GM18519 (cell line): ENCODE data around the gene KIF26B.
"Not testable (repeated sequence)": the region's sequence is repeated elsewhere in the genome, so short reads cannot be mapped to it uniquely, and the experiment has no call there.

Experiments used
- ATAC-seq: cut with Tn5 transposase; IDR thresholded peaks from one replicate; pipeline ENCODE4 v1.9.1; 2021; ENCODE audit warnings: mild to moderate bottlenecking, moderate library complexity; ENCODE audit not compliant: unreplicated experiment, low FRiP score

The KIF26B gene

GRCh38 chr1:245377854-245378253 is 223.1 kb downstream of the KIF26B start:
- ATAC-seq, result no peak

GRCh38 chr1:245378311-245378722 is 223.5 kb downstream of the KIF26B start:
- ATAC-seq, result no peak

GRCh38 chr1:245378745-245379144 is 224.0 kb downstream of the KIF26B start:
- ATAC-seq, result no peak

- no peak for ATAC-seq
Observed at GRCh38 chr1:245380790-245381535, 226.2 kb downstream of the KIF26B start.

GRCh38 chr1:245382981-245383380 is 228.2 kb downstream of the KIF26B start:
- ATAC-seq, result no peak

- ATAC-seq, result no peak
Observed at GRCh38 chr1:245383396-245384330, 228.9 kb downstream of the KIF26B start.

GRCh38 chr1:245386297-245386971 is 231.6 kb downstream of the KIF26B start:
- ATAC-seq, result no peak

GRCh38 chr1:245388687-245389086 is 233.9 kb downstream of the KIF26B start:
- ATAC-seq, result no peak

- no peak for ATAC-seq
Observed at GRCh38 chr1:245389873-245390272, 235.1 kb downstream of the KIF26B start.

- ATAC-seq, result no peak
Observed at GRCh38 chr1:245390975-245391374, 236.2 kb downstream of the KIF26B start.

GRCh38 chr1:245393694-245394093 is 238.9 kb downstream of the KIF26B start:
- no peak for ATAC-seq

GRCh38 chr1:245395680-245396079 is 240.9 kb downstream of the KIF26B start:
- no peak for ATAC-seq

- no peak for ATAC-seq
Observed at GRCh38 chr1:245396615-245397014, 241.8 kb downstream of the KIF26B start.

- ATAC-seq, result no peak
Observed at GRCh38 chr1:245397771-245398170, 243.0 kb downstream of the KIF26B start.

- no peak for ATAC-seq
Observed at GRCh38 chr1:245398180-245398579, 243.4 kb downstream of the KIF26B start.

- ATAC-seq, result no peak
Observed at GRCh38 chr1:245401881-245402587, 247.2 kb downstream of the KIF26B start.

GRCh38 chr1:245402998-245403397 is 248.2 kb downstream of the KIF26B start:
- ATAC-seq, result not testable (repeated sequence)

GRCh38 chr1:245404527-245404926 is 249.7 kb downstream of the KIF26B start:
- ATAC-seq, result no peak

GRCh38 chr1:245404952-245405351 is 250.2 kb downstream of the KIF26B start:
- no peak for ATAC-seq

GRCh38 chr1:245406426-245406825 is 251.6 kb downstream of the KIF26B start:
- no peak for ATAC-seq
